ENCODE data around the gene MYH11. TPM values are rescaled to one million over a fixed set of nuclear protein-coding genes. Genes with fewer than 3 reads are reported as not detected.

The MYH11 gene
- total and polyA plus RNA-seq, 2 experiments from 2014 or later: 1.6 to 5.9 TPM

DNA sequence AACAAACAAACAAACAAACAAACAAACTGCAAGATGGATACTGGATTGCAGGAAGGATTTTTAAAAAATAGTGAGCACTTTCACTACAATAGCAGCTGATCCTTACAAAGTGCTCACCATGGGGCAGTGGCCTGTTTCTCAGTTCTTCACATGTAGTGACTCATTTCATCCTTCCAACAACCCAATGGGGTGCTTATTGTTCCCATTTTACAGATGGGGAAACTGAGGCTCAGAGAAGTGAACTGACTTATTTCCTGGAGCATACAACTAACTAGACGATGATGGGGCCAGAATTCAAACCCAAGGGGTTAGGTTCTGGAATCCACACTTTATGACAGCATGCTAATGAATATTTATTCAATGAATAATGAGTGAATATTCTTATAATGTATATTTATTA is 61.2 kb downstream of the MYH11 start (continued):
- TF ChIP-seq, protein P1, sequence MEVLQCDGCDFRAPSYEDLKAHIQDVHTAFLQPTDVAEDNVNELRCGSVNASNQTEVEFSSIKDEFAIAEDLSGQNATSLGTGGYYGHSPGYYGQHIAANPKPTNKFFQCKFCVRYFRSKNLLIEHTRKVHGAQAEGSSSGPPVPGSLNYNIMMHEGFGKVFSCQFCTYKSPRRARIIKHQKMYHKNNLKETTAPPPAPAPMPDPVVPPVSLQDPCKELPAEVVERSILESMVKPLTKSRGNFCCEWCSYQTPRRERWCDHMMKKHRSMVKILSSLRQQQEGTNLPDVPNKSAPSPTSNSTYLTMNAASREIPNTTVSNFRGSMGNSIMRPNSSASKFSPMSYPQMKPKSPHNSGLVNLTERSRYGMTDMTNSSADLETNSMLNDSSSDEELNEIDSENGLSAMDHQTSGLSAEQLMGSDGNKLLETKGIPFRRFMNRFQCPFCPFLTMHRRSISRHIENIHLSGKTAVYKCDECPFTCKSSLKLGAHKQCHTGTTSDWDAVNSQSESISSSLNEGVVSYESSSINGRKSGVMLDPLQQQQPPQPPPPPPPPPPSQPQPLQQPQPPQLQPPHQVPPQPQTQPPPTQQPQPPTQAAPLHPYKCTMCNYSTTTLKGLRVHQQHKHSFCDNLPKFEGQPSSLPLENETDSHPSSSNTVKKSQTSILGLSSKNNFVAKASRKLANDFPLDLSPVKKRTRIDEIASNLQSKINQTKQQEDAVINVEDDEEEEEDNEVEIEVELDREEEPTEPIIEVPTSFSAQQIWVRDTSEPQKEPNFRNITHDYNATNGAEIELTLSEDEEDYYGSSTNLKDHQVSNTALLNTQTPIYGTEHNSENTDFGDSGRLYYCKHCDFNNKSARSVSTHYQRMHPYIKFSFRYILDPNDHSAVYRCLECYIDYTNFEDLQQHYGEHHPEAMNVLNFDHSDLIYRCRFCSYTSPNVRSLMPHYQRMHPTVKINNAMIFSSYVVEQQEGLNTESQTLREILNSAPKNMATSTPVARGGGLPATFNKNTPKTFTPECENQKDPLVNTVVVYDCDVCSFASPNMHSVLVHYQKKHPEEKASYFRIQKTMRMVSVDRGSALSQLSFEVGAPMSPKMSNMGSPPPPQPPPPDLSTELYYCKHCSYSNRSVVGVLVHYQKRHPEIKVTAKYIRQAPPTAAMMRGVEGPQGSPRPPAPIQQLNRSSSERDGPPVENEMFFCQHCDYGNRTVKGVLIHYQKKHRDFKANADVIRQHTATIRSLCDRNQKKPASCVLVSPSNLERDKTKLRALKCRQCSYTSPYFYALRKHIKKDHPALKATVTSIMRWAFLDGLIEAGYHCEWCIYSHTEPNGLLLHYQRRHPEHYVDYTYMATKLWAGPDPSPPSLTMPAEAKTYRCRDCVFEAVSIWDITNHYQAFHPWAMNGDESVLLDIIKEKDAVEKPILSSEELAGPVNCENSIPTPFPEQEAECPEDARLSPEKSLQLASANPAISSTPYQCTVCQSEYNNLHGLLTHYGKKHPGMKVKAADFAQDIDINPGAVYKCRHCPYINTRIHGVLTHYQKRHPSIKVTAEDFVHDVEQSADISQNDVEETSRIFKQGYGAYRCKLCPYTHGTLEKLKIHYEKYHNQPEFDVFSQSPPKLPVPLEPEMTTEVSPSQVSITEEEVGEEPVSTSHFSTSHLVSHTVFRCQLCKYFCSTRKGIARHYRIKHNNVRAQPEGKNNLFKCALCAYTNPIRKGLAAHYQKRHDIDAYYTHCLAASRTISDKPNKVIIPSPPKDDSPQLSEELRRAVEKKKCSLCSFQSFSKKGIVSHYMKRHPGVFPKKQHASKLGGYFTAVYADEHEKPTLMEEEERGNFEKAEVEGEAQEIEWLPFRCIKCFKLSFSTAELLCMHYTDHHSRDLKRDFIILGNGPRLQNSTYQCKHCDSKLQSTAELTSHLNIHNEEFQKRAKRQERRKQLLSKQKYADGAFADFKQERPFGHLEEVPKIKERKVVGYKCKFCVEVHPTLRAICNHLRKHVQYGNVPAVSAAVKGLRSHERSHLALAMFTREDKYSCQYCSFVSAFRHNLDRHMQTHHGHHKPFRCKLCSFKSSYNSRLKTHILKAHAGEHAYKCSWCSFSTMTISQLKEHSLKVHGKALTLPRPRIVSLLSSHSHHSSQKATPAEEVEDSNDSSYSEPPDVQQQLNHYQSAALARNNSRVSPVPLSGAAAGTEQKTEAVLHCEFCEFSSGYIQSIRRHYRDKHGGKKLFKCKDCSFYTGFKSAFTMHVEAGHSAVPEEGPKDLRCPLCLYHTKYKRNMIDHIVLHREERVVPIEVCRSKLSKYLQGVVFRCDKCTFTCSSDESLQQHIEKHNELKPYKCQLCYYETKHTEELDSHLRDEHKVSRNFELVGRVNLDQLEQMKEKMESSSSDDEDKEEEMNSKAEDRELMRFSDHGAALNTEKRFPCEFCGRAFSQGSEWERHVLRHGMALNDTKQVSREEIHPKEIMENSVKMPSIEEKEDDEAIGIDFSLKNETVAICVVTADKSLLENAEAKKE (CRISPR knock-in tag; IDR thresholded peaks at IDR 0.05): no peak
- no peak for TF ChIP-seq CREB1 (CRISPR knock-in tag; IDR thresholded peaks at IDR 0.05; ENCODE audit: low read depth)
- TF ChIP-seq, protein P2, sequence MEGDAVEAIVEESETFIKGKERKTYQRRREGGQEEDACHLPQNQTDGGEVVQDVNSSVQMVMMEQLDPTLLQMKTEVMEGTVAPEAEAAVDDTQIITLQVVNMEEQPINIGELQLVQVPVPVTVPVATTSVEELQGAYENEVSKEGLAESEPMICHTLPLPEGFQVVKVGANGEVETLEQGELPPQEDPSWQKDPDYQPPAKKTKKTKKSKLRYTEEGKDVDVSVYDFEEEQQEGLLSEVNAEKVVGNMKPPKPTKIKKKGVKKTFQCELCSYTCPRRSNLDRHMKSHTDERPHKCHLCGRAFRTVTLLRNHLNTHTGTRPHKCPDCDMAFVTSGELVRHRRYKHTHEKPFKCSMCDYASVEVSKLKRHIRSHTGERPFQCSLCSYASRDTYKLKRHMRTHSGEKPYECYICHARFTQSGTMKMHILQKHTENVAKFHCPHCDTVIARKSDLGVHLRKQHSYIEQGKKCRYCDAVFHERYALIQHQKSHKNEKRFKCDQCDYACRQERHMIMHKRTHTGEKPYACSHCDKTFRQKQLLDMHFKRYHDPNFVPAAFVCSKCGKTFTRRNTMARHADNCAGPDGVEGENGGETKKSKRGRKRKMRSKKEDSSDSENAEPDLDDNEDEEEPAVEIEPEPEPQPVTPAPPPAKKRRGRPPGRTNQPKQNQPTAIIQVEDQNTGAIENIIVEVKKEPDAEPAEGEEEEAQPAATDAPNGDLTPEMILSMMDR (conservative IDR thresholded peaks at IDR 0.05; ENCODE audit: low read depth in 2 of 2): no peak
- no peak for TF ChIP-seq EZH2 (IDR thresholded peaks at IDR 0.05; ENCODE audit: low read depth, unreplicated experiment)
- no peak for TF ChIP-seq ZNF114 (CRISPR knock-in tag; IDR thresholded peaks at IDR 0.05)

DNA sequence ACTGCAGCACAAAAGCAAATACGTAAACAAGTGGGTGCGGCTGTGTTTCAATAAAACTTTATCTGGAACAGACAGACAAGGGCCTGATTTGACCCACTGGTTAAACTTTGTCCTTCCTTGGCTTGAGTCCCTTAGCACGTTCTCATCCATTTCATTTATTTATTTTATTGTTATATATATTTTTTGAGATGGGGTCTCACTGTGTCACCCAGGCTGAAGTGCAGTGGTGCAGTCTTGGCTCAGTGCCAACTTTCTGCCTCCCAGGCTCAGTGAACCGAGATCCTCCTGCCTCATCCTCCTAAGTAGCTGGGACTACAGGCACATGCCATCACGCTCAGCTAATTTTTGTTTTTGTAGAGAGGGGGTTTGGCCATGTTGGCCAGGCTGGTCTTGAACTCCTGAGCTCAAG is 64.3 kb downstream of the MYH11 start:
- H2AFZ ChIP-seq: no peak overlapping the region
- ATAC-seq: no peak
- no peaks in the 10 kb centered on the region for H3K36me3 Mint-ChIP-seq (ENCODE audit: low read depth)
- TF ChIP-seq EZH2phosphoT487 (IDR thresholded peaks at IDR 0.05; ENCODE audit: unreplicated experiment) (no peak), POLR2AphosphoS5 (IDR thresholded peaks at IDR 0.05; ENCODE audit: low read depth) (no peak), ZNF114 (CRISPR knock-in tag; IDR thresholded peaks at IDR 0.05) (no peak)
- TF ChIP-seq, protein P1 (CRISPR knock-in tag; IDR thresholded peaks at IDR 0.05): no peak

More for the DNA sequence above, 64.3 kb downstream of the MYH11 start:
- peaks cover 12% of the 10 kb centered on the region; the same call in 2 of the 3 replicates for H3K9me3 Mint-ChIP-seq
- peaks cover 2% of the 10 kb centered on the region; the same call in 2 of the 3 replicates for H3K4me1 Mint-ChIP-seq
- Histone ChIP-seq H3F3A (replicated peaks; ENCODE audit: low read depth) (no peaks in the 10 kb centered on the region), H3K4me2 (no peak overlapping the region), H3K27ac (ENCODE audit: low read depth) (no peak overlapping the region), H3K79me2 (replicated peaks; ENCODE audit: insufficient read depth) (no peaks in the 10 kb centered on the region), H3K9me2 (ENCODE audit: insufficient read depth) (no peaks in the 10 kb centered on the region), H3K4me3 (no peak overlapping the region), H3K36me3 (ENCODE audit: insufficient read depth) (no peaks in the 10 kb centered on the region), H3K4me1 (ENCODE audit: insufficient read depth) (no peaks in the 10 kb centered on the region), H4K20me1 (replicated peaks; ENCODE audit: insufficient read depth) (no peaks in the 10 kb centered on the region), H3K27me3 (ENCODE audit: insufficient read depth) (no peaks in the 10 kb centered on the region)
- no peak for DNase-seq (ENCODE audit: low spot score)
- H3K27ac Mint-ChIP-seq: no peak overlapping the region
- peaks cover 2% of the 10 kb centered on the region for H3K27me3 Mint-ChIP-seq (ENCODE audit: insufficient read depth, low read depth, poor library complexity)
- no peak overlapping the region for H3K4me3 Mint-ChIP-seq
